ENCODE data around the gene UBE2J1. TPM values are rescaled to one million over a fixed set of nuclear protein-coding genes. Genes with fewer than 3 reads are reported as not detected.

The UBE2J1 gene, protein sequence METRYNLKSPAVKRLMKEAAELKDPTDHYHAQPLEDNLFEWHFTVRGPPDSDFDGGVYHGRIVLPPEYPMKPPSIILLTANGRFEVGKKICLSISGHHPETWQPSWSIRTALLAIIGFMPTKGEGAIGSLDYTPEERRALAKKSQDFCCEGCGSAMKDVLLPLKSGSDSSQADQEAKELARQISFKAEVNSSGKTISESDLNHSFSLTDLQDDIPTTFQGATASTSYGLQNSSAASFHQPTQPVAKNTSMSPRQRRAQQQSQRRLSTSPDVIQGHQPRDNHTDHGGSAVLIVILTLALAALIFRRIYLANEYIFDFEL
- 84.9 and 96.6 TPM in 2 replicates for total RNA-seq
- polyA plus RNA-seq, result 36.3 and 44.4 TPM in 2 replicates
- polyA plus RNA-seq (2011; cell fraction: cytosol; rRNA removed), result 40.5 and 45.2 TPM in 2 replicates
- polyA plus RNA-seq (2011; cell fraction: nucleus; rRNA removed), result 38.4 and 45.2 TPM in 2 replicates
- 31.7 and 47.9 TPM in 2 replicates for polyA plus RNA-seq (2012)
- polyA minus RNA-seq, result 47.2 and 53.7 TPM in 2 replicates
- 13.6 TPM for polyA minus RNA-seq (2011; cell fraction: cytosol; rRNA and poly(A)+ RNA removed)
- polyA minus RNA-seq (2011; cell fraction: nucleus; rRNA and poly(A)+ RNA removed), result 40.8 and 51.1 TPM in 2 replicates
- percentile 97 among the genes with signal in this experiment for Bru-seq, nascent RNA
- BruChase-seq, experiment 1, labeled RNA remaining after a 6-hour chase, result percentile 98 among the genes with signal in this experiment
- BruChase-seq, experiment 2, labeled RNA remaining after a 2-hour chase, result percentile 97 among the genes with signal in this experiment
- long read RNA-seq, full-length matches to known transcripts, result 260 of 343 reads
- long read RNA-seq, partial matches to known transcripts, result 27 of 343 reads
- long read RNA-seq, other reads (novel, unspliced or antisense), result 56 of 343 reads

DNA sequence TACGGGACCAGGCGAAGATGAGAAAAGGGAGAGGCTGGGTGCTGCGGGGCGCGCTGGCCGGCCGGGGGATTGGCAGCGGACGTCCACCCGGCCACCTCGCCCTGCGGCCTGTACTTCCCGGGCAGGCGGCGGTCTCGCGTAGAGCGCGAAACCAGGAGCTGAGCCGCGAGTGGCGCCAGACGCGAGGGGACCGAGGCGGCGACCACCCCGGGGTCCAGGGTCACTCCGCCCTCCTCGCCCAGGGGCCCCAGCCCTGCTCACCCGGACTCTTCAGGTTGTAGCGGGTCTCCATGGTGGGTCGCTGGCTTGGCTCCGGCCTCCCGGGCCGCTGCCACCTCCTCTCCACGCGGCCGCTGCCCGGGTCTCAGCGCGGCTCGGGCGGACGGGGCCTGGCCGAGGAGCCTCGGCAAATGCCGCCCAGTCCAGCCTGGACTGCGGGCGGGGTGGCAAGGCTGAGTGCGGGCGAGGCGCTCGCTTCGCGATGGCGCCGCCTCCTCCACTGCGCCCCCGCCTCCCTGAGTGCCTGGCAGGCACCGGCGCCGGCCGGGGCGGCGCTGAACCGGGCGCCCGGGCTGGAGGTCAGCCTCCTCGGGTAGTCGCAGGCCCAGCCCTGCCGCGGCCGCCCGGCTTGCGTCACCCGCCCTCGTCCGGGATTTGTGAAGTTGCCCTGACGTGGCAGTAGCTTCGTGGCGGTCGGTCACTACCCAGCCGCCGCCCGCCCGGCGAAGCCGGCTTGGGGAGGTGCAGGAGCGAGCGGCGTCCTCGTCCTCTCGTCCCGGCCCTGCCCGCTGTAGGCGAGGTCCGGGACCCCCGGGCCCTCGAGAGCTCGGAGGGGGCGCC, at the start of gene UBE2J1:
Gene UBE2J1 (minus strand): TSS at position 445 of the 840 bp plus-strand sequence. CDS start 153 bp downstream, at position 292.
- peaks cover 3% of the 10 kb centered on the region for H4K20me1 ChIP-seq (replicated peaks; ENCODE audit: control insufficient read depth, extremely low read depth, insufficient read depth, low read length)
- ChIA-PET POLR2A (interaction anchor here (0.7 to 2.3 kb wide), 7 partner anchors 9 to 389 kb away, joined by 3 to 16 read pairs (median 4); partner anchors contain the start of genes PM20D2, PNRC1 and RNGTT), CTCF (interaction anchor here (0.7 to 7.0 kb wide), 9 partner anchors 9 to 369 kb away, joined by 3 to 56 read pairs (median 5); no protein-coding TSS in a partner anchor)
- peak within 1 kb of the TSS; percentile 77 for H2AFZ ChIP-seq (ENCODE audit: low read depth, low read length)
- H3K9me1 ChIP-seq (replicated peaks; ENCODE audit: control insufficient read depth, extremely low read depth, insufficient read depth, low read length), result no peaks in the 10 kb centered on the region
- peaks cover 44% of the 10 kb centered on the region for H3K79me2 ChIP-seq (ENCODE audit: control insufficient read depth, insufficient read depth, low read length)
- dilution Hi-C loops (cut with MboI; ENCODE audit: extremely low pct_ligation_motif_present, low sequenced_read_pairs), result no loop called here
- peak within 1 kb of the TSS; percentile 96 for H3K27ac ChIP-seq (ENCODE audit: insufficient read depth, low read depth, low read length)
- H3K4me2 ChIP-seq (ENCODE audit: insufficient read depth, low read length), result peak within 1 kb of the TSS; percentile 98
- no TSS peak for BruUV-seq (replicated peaks)
- DNase-seq (ENCODE audit: low read depth, low spot score) (peak; percentile 94), FAIRE-seq (peak; percentile 85)
- H3K27me3 ChIP-seq (ENCODE audit: control insufficient read depth in 2 of 2, insufficient read depth in 2 of 2, low read length in 2 of 2), result no peaks in the 10 kb centered on the region
- TF ChIP-seq, protein P1, sequence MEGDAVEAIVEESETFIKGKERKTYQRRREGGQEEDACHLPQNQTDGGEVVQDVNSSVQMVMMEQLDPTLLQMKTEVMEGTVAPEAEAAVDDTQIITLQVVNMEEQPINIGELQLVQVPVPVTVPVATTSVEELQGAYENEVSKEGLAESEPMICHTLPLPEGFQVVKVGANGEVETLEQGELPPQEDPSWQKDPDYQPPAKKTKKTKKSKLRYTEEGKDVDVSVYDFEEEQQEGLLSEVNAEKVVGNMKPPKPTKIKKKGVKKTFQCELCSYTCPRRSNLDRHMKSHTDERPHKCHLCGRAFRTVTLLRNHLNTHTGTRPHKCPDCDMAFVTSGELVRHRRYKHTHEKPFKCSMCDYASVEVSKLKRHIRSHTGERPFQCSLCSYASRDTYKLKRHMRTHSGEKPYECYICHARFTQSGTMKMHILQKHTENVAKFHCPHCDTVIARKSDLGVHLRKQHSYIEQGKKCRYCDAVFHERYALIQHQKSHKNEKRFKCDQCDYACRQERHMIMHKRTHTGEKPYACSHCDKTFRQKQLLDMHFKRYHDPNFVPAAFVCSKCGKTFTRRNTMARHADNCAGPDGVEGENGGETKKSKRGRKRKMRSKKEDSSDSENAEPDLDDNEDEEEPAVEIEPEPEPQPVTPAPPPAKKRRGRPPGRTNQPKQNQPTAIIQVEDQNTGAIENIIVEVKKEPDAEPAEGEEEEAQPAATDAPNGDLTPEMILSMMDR (IDR thresholded peaks at IDR 0.05; ENCODE audit: extremely low read depth in 1 of 2, insufficient read depth in 1 of 2, low read depth in 1 of 2, low read length in 2 of 2), result no peak
- TF ChIP-seq EZH2 (IDR thresholded peaks at IDR 0.05; ENCODE audit: borderline replicate concordance, low read depth, low read length, severe bottlenecking) (no peak), POLR2A (IDR thresholded peaks at IDR 0.05; ENCODE audit: low read depth, low read length) (peak; percentile 87), JUN (IDR thresholded peaks at IDR 0.05; ENCODE audit: borderline replicate concordance, insufficient read depth, insufficient read length, low read depth) (no peak), GATA2 (IDR thresholded peaks at IDR 0.05; ENCODE audit: insufficient read depth, insufficient read length, low read depth, low read length) (no peak), POLR2AphosphoS5 (IDR thresholded peaks at IDR 0.05; ENCODE audit: insufficient read depth, low read depth, low read length) (peak; percentile 83), FOS (IDR thresholded peaks at IDR 0.05; ENCODE audit: borderline replicate concordance, insufficient read depth, low read length) (peak; percentile 12), MYC (IDR thresholded peaks at IDR 0.05; ENCODE audit: low read depth, low read length) (no peak)
- TF ChIP-seq, protein P2, sequence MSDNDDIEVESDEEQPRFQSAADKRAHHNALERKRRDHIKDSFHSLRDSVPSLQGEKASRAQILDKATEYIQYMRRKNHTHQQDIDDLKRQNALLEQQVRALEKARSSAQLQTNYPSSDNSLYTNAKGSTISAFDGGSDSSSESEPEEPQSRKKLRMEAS (IDR thresholded peaks at IDR 0.05; ENCODE audit: insufficient read depth, insufficient read length), result no peak
- H3K9ac ChIP-seq (replicated peaks; ENCODE audit: extremely low read depth, insufficient read depth, low read length), result peak within 1 kb of the TSS; percentile 99
- intact Hi-C loops (cut with micrococcal nuclease), result loop anchor here (1.0 to 5.0 kb wide), 6 partner anchors 100 to 970 kb away; partner anchors contain the start of genes CASP8AP2, PM20D2 and RNGTT
- no peaks in the 10 kb centered on the region for H3K36me3 ChIP-seq (ENCODE audit: control insufficient read depth in 2 of 2, extremely low read depth in 1 of 2, insufficient read depth in 2 of 2, low read length in 2 of 2)
- H3K4me1 ChIP-seq (ENCODE audit: control insufficient read depth, extremely low read depth, insufficient read depth, low read length), result peaks cover 38% of the 10 kb centered on the region
- no peaks in the 10 kb centered on the region for H3K9me3 ChIP-seq (replicated peaks; ENCODE audit: control insufficient read depth, insufficient read depth, low read length)
- peak within 1 kb of the TSS; percentile 93 to 100 (median 100) for H3K4me3 ChIP-seq (replicated peaks in 1 of 3; ENCODE audit: insufficient read depth in 1 of 3, low read depth in 1 of 3, low read length in 3 of 3)

Measured in endothelial cell of umbilical vein (primary cell).